Measurements from ENCODE around the gene PDE11A.

Gene PDE11A

DNA sequence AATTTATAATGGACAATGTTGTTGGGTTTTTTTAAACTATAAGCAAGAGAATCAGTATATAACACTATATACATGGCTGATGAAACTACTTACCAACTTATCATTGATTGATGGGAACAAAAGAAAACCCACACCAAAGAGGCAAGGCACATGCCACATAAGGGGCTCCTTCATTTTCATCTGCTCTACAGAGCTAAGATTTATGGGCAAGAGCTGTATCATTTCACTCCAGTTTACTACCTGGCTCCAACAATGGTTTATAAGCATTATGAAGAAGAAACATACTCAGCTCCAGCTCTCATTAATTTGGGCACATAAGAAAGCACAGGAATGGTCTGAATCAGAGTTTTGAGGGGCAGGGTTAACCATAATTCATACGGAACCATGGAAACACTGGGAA lies 396.8 kb downstream of the PDE11A start:
- no peak for DNase-seq (ENCODE audit: insufficient read length, low spot score)
- no peak for TF ChIP-seq POLR2AphosphoS5 (IDR thresholded peaks at IDR 0.05; ENCODE audit: low read depth, low read length)
- no peak for TF ChIP-seq PAX5 (IDR thresholded peaks at IDR 0.05; ENCODE audit: insufficient read depth, low read length, severe bottlenecking)
- no peak for TF ChIP-seq SPI1 (IDR thresholded peaks at IDR 0.05; ENCODE audit: low read depth, low read length)
- TF ChIP-seq POU2F2 (IDR thresholded peaks at IDR 0.05; ENCODE audit: low read depth, low read length), result no peak
- no peak for TF ChIP-seq TAF1 (IDR thresholded peaks at IDR 0.05; ENCODE audit: low read depth, low read length)
- TF ChIP-seq POLR2A (IDR thresholded peaks at IDR 0.05; ENCODE audit: low read depth, low read length), result no peak
- FAIRE-seq, result no peak

DNA sequence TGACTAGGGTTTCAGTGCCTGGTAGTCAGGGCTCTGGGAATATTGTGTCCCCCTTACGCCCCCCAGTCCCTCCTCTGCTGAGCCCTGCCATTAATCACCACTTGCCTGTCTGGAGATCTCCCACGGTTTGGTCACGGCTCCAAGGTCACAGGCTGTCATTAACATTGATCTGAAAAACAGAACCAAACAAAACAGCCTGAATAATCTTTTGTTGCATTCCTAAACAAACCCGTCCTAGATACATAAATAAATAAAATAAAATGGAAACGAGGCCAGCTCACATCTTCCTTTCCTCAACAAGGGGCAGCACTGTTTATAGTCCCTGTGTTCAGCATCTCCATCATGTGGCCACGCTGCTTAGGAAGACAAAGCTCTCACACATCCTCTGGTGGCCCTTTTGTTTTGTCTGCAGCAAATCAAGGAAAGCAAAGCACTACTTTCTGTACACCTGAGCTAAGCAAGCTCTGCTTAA lies 397.2 kb downstream of the PDE11A start:
- FAIRE-seq (no peak), DNase-seq (ENCODE audit: insufficient read length, low spot score) (no peak)
- no peak for TF ChIP-seq POU2F2 (IDR thresholded peaks at IDR 0.05; ENCODE audit: low read depth, low read length)
- no peak for TF ChIP-seq POLR2AphosphoS5 (IDR thresholded peaks at IDR 0.05; ENCODE audit: low read depth, low read length)
- TF ChIP-seq TAF1 (IDR thresholded peaks at IDR 0.05; ENCODE audit: low read depth, low read length), result no peak
- no peak for TF ChIP-seq POLR2A (IDR thresholded peaks at IDR 0.05; ENCODE audit: low read depth, low read length)
- no peak for TF ChIP-seq PAX5 (IDR thresholded peaks at IDR 0.05; ENCODE audit: insufficient read depth, low read length, severe bottlenecking)
- no peak for TF ChIP-seq SPI1 (IDR thresholded peaks at IDR 0.05; ENCODE audit: low read depth, low read length)

DNA sequence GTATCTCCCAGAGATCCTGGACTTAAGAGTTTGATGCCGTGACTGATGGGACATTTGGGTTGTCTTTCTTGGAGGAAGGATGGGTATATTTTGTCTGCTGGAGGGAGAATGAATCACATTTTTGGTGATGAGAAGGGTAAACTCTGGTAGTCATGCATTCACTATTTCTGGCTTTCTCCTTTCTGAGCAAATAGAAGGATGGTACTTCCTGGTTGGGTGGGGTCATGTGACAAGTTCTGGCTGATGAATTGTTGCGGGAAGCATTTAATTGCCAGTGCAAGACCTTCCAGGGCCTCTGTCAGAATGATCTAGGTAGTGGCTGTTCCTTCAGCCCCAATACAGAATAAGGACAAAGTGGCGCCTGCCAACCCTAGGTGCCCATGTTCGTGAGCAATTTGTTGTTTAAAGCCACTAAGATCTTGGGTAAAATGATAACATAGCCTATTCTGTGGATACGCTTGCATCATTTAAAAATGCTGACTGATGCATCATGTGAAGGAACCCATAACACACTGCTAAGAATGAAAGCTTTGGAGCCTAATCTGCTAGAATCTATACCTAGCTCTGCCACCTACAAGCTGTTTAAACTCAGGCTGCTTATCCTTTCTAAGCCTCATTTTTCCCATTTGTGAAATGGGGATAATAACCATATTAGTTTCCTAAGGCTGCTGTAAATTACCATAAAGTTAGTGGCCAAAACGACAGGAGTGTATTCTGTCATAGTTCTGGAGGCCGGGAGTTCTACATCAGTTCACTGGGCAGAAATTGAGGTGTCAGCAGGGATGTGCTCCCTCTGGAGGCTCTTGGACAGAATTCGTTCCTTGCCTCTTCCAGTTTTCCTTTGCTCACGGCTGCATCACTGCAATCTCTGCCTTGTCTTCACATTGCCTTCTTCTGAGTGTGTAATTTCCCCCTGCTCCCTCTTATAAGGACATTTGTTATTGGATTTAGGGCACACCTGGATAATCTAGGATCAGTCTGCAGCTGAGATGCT lies 398.7 kb downstream of the PDE11A start:
- TF ChIP-seq POLR2AphosphoS5 (IDR thresholded peaks at IDR 0.05; ENCODE audit: low read depth, low read length), result no peak
- FAIRE-seq (no peak), DNase-seq (ENCODE audit: insufficient read length, low spot score) (no peak)

DNA sequence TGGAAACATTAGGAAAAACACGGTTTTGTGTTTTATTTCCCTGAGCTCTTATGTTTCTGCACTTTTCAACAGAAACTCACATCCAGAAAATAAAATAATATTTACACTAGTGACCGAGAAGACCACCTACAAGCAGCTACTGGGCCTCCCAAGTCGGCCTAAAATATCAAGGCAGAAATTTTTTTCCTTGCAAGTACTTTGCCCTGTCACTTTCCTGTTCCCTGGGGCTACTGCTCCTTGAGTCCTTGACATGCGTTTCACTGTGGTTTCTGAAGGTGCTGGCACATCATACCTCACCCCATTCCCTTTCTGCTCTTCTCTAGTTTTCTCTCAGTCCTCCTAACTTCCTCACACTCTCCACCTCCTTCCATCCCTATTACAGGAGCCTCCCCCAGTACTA lies 400.9 kb downstream of the PDE11A start:
- TF ChIP-seq POLR2AphosphoS5 (IDR thresholded peaks at IDR 0.05; ENCODE audit: low read depth, low read length) (no peak), PAX5 (IDR thresholded peaks at IDR 0.05; ENCODE audit: insufficient read depth, low read length, severe bottlenecking) (no peak), SPI1 (IDR thresholded peaks at IDR 0.05; ENCODE audit: low read depth, low read length) (no peak), POU2F2 (IDR thresholded peaks at IDR 0.05; ENCODE audit: low read depth, low read length) (no peak), POLR2A (IDR thresholded peaks at IDR 0.05; ENCODE audit: low read depth, low read length) (no peak), TAF1 (IDR thresholded peaks at IDR 0.05; ENCODE audit: low read depth, low read length) (no peak)
- FAIRE-seq, result no peak
- DNase-seq (ENCODE audit: insufficient read length, low spot score), result no peak

DNA sequence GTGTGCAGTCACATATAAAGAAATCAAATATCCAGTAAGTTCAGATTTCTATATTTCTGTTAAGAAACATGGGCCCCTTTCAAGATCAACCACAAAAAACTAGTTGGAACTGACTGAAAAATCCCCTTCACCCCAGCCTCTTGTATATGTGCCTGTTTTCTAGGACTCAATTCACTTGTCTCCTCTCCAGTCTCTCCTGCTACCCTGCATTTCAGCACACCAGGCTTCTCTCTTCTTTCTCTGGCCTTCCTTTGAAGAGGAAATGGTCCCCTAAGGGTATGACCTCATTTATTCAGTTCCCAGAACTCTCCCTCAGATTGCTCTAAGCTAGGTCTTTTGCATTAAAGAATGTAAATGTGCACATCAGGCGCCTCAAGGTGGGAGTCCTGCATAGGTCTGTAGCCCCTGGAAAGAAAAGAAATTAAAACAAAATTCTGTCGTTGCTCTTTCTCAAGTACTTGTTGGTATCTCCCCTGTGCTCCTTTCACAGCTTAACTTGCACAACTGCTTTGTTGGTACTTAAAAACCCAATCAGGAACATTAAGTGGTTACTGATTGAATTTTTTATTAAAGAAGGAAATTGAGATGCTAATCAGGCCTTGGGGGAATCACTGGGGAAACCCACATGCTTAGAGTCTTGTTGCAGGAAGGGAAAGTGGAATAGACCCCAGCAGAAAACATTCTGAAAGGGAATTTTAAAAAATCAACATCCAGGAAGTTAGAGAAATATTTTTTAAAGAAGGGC lies 401.6 kb downstream of the PDE11A start:
- no peak for TF ChIP-seq TAF1 (IDR thresholded peaks at IDR 0.05; ENCODE audit: low read depth, low read length)
- TF ChIP-seq POLR2A (IDR thresholded peaks at IDR 0.05; ENCODE audit: low read depth, low read length), result no peak
- no peak for TF ChIP-seq PAX5 (IDR thresholded peaks at IDR 0.05; ENCODE audit: insufficient read depth, low read length, severe bottlenecking)
- TF ChIP-seq POU2F2 (IDR thresholded peaks at IDR 0.05; ENCODE audit: low read depth, low read length), result no peak
- peak; percentile 64 for TF ChIP-seq SPI1 (IDR thresholded peaks at IDR 0.05; ENCODE audit: low read depth, low read length)
- FAIRE-seq, result no peak
- DNase-seq (ENCODE audit: insufficient read length, low spot score), result no peak

DNA sequence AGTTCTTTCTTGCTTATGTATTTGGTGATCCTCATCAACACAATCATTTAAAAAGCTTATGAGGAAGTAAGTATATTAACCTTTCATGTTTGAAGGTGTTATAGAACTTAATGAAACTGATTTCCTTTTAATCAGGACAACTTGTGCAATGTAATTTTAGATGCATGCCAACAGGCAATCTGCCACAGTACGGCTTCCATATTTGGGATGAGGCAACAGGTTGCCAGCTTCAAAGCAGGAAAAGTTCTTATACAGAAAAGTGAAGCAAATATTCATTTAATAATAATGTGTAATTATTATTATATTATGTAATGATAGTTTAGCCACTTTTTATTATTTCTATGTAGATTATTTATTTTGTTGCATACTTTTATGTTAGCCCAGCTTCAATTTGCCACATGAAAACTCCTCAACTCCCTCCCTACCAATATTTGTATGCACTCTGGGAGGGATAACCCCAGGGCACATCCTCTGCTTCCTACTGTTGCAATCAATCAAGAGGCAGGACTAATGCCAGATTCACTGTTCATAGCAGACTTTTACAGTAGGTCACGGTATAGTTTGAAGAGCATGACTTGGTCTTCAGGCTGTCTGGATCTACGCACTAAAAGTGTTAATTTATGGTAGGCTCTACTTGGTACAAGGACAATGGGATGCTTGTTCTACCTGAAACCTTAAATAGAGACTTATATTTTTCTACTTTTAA lies 402.8 kb downstream of the PDE11A start:
- TF ChIP-seq POLR2AphosphoS5 (IDR thresholded peaks at IDR 0.05; ENCODE audit: low read depth, low read length), result no peak
- no peak for TF ChIP-seq POU2F2 (IDR thresholded peaks at IDR 0.05; ENCODE audit: low read depth, low read length)
- TF ChIP-seq POLR2A (IDR thresholded peaks at IDR 0.05; ENCODE audit: low read depth, low read length), result no peak
- no peak for TF ChIP-seq SPI1 (IDR thresholded peaks at IDR 0.05; ENCODE audit: low read depth, low read length)
- DNase-seq (ENCODE audit: insufficient read length, low spot score) (no peak), FAIRE-seq (no peak)

DNA sequence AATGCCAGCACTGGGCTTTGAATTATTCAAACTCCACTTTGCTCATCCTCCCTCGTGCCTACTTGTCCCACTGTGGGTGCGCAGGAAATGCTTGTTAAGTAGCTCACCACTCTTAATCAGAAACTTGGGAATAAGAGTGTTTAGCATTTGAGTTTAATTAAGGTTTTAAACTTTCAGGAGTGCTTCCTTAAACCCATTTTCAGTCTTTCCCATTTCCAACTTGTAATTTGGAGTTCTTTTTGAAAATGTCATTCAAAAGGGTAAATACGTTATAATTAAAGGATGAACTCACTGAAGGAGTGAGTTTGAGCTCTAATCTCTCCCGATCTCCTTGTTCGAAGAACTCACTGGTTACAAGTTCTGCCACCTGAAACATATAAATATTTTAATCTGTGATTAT lies 403.4 kb downstream of the PDE11A start:
- no peak for TF ChIP-seq POU2F2 (IDR thresholded peaks at IDR 0.05; ENCODE audit: low read depth, low read length)
- no peak for TF ChIP-seq POLR2AphosphoS5 (IDR thresholded peaks at IDR 0.05; ENCODE audit: low read depth, low read length)
- no peak for TF ChIP-seq SPI1 (IDR thresholded peaks at IDR 0.05; ENCODE audit: low read depth, low read length)
- TF ChIP-seq POLR2A (IDR thresholded peaks at IDR 0.05; ENCODE audit: low read depth, low read length), result no peak
- TF ChIP-seq TAF1 (IDR thresholded peaks at IDR 0.05; ENCODE audit: low read depth, low read length), result no peak
- TF ChIP-seq PAX5 (IDR thresholded peaks at IDR 0.05; ENCODE audit: insufficient read depth, low read length, severe bottlenecking), result no peak
- no peak for FAIRE-seq
- no peak for DNase-seq (ENCODE audit: insufficient read length, low spot score)

DNA sequence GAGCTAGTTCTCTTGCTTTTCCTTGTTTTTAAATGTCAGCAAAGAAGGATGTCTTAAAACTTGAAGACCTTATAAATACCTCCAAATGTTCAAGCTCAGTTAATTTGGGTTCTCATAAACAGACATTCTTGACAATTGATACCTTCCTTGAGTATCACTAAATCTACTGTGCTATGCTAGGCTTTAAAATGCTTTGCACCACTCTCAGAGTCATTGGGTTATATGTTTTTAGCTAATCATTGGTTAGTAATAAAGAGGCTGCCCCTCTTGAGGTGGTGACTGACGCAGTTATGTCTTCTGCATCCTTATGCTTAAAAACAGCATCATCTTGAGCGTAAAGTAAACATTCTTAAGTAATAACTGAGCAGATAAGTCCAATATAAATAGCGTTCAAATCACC lies 404.0 kb downstream of the PDE11A start:
- no peak for TF ChIP-seq PAX5 (IDR thresholded peaks at IDR 0.05; ENCODE audit: insufficient read depth, low read length, severe bottlenecking)
- no peak for TF ChIP-seq POLR2A (IDR thresholded peaks at IDR 0.05; ENCODE audit: low read depth, low read length)
- TF ChIP-seq POU2F2 (IDR thresholded peaks at IDR 0.05; ENCODE audit: low read depth, low read length), result no peak
- TF ChIP-seq TAF1 (IDR thresholded peaks at IDR 0.05; ENCODE audit: low read depth, low read length), result no peak
- TF ChIP-seq POLR2AphosphoS5 (IDR thresholded peaks at IDR 0.05; ENCODE audit: low read depth, low read length), result no peak
- TF ChIP-seq SPI1 (IDR thresholded peaks at IDR 0.05; ENCODE audit: low read depth, low read length), result no peak
- FAIRE-seq (no peak), DNase-seq (ENCODE audit: insufficient read length, low spot score) (no peak)

DNA sequence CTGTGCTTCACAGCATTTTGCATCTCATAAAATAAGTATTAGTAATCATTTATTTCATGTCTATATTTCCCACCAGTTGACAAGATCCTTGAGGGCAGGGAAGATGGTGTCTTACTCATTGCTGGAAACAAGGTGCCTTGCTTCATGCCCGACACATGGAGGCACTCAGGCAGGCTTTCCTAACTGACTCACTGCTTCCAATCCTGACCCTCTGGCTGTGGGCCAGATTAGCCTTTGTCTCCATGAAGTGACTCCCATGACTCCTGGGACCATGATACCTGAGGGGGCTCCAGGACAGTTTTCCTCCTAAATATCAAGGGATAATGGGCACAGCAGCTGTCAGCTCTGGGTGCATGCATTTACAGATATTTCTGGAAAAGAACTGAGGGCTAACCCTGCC lies 405.0 kb downstream of the PDE11A start:
- no peak for TF ChIP-seq POLR2AphosphoS5 (IDR thresholded peaks at IDR 0.05; ENCODE audit: low read depth, low read length)
- no peak for TF ChIP-seq POU2F2 (IDR thresholded peaks at IDR 0.05; ENCODE audit: low read depth, low read length)
- TF ChIP-seq PAX5 (IDR thresholded peaks at IDR 0.05; ENCODE audit: insufficient read depth, low read length, severe bottlenecking), result no peak
- no peak for TF ChIP-seq SPI1 (IDR thresholded peaks at IDR 0.05; ENCODE audit: low read depth, low read length)
- FAIRE-seq (no peak), DNase-seq (ENCODE audit: insufficient read length, low spot score) (no peak)
